ENCODE results near the gene RHBDL2. TPM values are rescaled to one million over a fixed set of nuclear protein-coding genes. Genes with fewer than 3 reads are reported as not detected.

The RHBDL2 gene
- total and polyA plus RNA-seq, 10 of the 15 experiments (the other 5 are each of a cell fraction or from before 2014, with no cell fraction given) = 0.05 TPM; not detected in 9

DNA sequence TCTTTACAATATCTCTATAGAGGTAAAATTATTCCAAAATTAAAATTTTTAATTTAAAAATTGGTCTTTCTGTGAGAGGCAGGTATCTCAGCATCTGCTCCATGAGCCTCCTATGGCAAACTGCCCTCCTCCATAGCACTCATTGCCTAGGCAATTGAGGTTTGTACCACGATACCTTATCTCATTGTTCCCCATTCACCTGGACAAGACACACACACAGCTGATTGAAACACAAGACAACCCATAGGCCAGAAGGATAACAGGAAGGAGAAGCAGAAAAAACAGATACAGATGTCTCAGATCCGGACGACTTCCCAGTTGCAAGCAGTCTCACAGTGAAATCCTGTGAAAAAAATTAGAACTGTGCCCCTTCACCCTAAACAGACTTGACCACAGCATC lies 24.3 kb downstream of the RHBDL2 start:
- H3K27me3 ChIP-seq (replicated peaks in 1 of 2; ENCODE audit: control insufficient read depth in 2 of 2, insufficient read depth in 2 of 2, low read length in 1 of 2) = no peaks in the 10 kb centered on the region
- H3K36me3 ChIP-seq (ENCODE audit: control insufficient read depth in 2 of 2, insufficient read depth in 2 of 2, low read length in 1 of 2) = no peaks in the 10 kb centered on the region
- TF ChIP-seq PBX3 (IDR thresholded peaks at IDR 0.05; ENCODE audit: insufficient replicate concordance, low read depth, low read length) = no peak
- TF ChIP-seq, protein P1, sequence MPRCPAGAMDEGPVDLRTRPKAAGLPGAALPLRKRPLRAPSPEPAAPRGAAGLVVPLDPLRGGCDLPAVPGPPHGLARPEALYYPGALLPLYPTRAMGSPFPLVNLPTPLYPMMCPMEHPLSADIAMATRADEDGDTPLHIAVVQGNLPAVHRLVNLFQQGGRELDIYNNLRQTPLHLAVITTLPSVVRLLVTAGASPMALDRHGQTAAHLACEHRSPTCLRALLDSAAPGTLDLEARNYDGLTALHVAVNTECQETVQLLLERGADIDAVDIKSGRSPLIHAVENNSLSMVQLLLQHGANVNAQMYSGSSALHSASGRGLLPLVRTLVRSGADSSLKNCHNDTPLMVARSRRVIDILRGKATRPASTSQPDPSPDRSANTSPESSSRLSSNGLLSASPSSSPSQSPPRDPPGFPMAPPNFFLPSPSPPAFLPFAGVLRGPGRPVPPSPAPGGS (IDR thresholded peaks at IDR 0.05; ENCODE audit: borderline replicate concordance, insufficient read depth, low read depth, low read length, poor library complexity, severe bottlenecking) = no peak
- TF ChIP-seq NFYA (IDR thresholded peaks at IDR 0.05; ENCODE audit: borderline replicate concordance, low read depth, low read length) = no peak
- no peak for TF ChIP-seq ATF3 (IDR thresholded peaks at IDR 0.05; ENCODE audit: borderline replicate concordance, extremely low read depth, low read depth, low read length)
- TF ChIP-seq POU2F2 (IDR thresholded peaks at IDR 0.05; ENCODE audit: borderline replicate concordance, low read depth, low read length) = no peak
- TF ChIP-seq, protein P2, sequence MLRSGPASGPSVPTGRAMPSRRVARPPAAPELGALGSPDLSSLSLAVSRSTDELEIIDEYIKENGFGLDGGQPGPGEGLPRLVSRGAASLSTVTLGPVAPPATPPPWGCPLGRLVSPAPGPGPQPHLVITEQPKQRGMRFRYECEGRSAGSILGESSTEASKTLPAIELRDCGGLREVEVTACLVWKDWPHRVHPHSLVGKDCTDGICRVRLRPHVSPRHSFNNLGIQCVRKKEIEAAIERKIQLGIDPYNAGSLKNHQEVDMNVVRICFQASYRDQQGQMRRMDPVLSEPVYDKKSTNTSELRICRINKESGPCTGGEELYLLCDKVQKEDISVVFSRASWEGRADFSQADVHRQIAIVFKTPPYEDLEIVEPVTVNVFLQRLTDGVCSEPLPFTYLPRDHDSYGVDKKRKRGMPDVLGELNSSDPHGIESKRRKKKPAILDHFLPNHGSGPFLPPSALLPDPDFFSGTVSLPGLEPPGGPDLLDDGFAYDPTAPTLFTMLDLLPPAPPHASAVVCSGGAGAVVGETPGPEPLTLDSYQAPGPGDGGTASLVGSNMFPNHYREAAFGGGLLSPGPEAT (IDR thresholded peaks at IDR 0.05; ENCODE audit: low read depth) = no peak
- TF ChIP-seq MYB (IDR thresholded peaks at IDR 0.05; ENCODE audit: borderline replicate concordance, low read depth, low read length) = no peak
- no peaks in the 10 kb centered on the region for H4K20me1 ChIP-seq (ENCODE audit: control insufficient read depth, insufficient read depth)
- no peak overlapping the region for H3K4me2 ChIP-seq (ENCODE audit: control insufficient read depth, insufficient read depth)
- ChIA-PET RAD21 (ENCODE audit: unreplicated experiment) (no interaction called here), CTCF (interaction anchor here (1.3 kb wide), 1 partner anchor 82 kb away, joined by 3 read pairs; no protein-coding TSS in a partner anchor), POLR2A (no interaction called here), SMC1A (ENCODE audit: uncharacterized antibody, unreplicated experiment) (no interaction called here)
- DNase-seq (ENCODE audit: low read depth, low spot score) = no peak
- no peak for ATAC-seq
- no peaks in the 10 kb centered on the region for H3K9me3 ChIP-seq (replicated peaks; ENCODE audit: control insufficient read depth, insufficient read depth, low read length)
- no peak overlapping the region for H3K4me3 ChIP-seq
- no peaks in the 10 kb centered on the region for H3K4me1 ChIP-seq (ENCODE audit: control insufficient read depth, insufficient read depth, low read length)
- H3K79me2 ChIP-seq (ENCODE audit: control insufficient read depth, insufficient read depth, low read length) = no peaks in the 10 kb centered on the region
- no peak overlapping the region for H3K27ac ChIP-seq (ENCODE audit: control insufficient read depth, insufficient read depth)
- FAIRE-seq = no peak
- H2AFZ ChIP-seq (ENCODE audit: control insufficient read depth, low read depth, low read length) = no peak overlapping the region
- in situ Hi-C loops (cut with MboI) (no loop called here), intact Hi-C loops (cut with micrococcal nuclease; ENCODE audit: unreplicated experiment) (no loop called here)
- H3K9ac ChIP-seq (ENCODE audit: control insufficient read depth, insufficient read depth, low read length) = no peak overlapping the region
- 71% methylated on average over 3 of the region's 3 CpGs for WGBS (ENCODE audit: insufficient coverage, insufficient replicate concordance, low lambda C conversion rate, missing lambda C conversion rate)
- BruUV-seq (replicated peaks) = no TSS peak
